Activated naive CD4-positive, alpha-beta T cell treated with anti-CD3 and anti-CD28 coated beads, Interleukin-2, amount 50 U/mL, for 72 hours (primary cell): ENCODE data around the gene CAMTA1. TPM values are rescaled to one million over a fixed set of nuclear protein-coding genes. Genes with fewer than 3 reads are reported as not detected.
A peak's percentile ranks its signal among the peaks of the same experiment; 100 is the strongest.

Experiments
- ATAC-seq, 2 donors: fragments of 150-1000 bp; cut with Tn5 transposase; 2 replicates each; pipeline ENCODE4 v1.10.0; 2021; ENCODE audit warnings: mild to moderate bottlenecking in 2 of 2, moderate library complexity in 2 of 2
- DNase-seq, 2 donors: peaks; one replicate each; pipeline ENCODE4 v3.0.0; 2021 to 2022; ENCODE audit warnings: low spot score in 2 of 2
- H3K27ac Mint-ChIP-seq, 2 donors: one replicate each; pipeline ENCODE4 v1.8.0; 2022; ENCODE audit warnings: mild to moderate bottlenecking in 2 of 2, mixed read lengths in 2 of 2
- H3K36me3 Mint-ChIP-seq, 2 donors: one replicate each; pipeline ENCODE4 v1.8.0; 2022; ENCODE audit warnings: mixed read lengths in 2 of 2
- H3K9me3 Mint-ChIP-seq, 2 donors: one replicate each; pipeline ENCODE4 v1.8.0; 2022; ENCODE audit warnings: mixed read lengths in 2 of 2
- total RNA-seq, 2 donors: library from RNA; stranded (reverse); gene quantifications; one replicate each; pipeline ENCODE4 v1.2.3, GENCODE V29; 2022

Gene CAMTA1
- total RNA-seq, 2 donors from 2014 or later = 50.4 to 76.4 TPM

DNA sequence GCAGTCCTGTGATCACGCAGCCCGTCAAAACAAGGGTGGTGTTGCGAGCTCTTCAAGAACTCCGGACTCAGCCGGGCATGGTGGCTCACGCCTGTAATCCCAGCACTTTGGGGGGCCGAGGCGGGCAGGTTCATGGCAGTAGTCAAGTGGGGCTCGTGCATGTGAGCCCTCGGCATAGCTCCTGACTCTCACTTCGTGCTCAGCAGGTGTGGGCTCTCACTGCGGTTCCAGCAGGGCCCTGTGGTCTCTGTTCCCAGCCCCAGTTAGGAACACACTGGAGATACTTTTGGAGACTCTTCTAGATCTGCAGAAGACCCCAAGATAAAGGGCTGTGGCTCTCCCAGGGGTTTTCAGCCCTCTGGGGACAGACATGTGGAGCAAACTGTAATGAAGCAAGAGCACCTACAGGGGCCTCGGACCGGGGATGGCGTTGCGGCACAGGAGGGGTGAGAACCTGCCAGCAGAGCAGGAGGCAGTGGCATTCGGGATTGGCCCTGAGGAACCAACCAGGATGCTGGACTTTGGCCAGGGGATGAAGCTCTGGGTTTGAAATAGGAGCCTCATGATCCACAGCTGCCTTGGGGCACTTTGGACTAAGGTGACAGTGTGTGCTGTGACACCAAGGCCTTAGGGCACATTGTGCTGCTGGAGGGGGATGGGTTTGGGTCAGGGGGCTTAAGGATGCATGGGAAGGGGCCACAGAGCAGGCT, 443.2 kb downstream of the CAMTA1 start:
- Mint-ChIP-seq H3K36me3 (no peaks in the 10 kb centered on the region), H3K27ac (no peak overlapping the region), H3K9me3 (no peaks in the 10 kb centered on the region)
- no peak for DNase-seq
- no peak for ATAC-seq

DNA sequence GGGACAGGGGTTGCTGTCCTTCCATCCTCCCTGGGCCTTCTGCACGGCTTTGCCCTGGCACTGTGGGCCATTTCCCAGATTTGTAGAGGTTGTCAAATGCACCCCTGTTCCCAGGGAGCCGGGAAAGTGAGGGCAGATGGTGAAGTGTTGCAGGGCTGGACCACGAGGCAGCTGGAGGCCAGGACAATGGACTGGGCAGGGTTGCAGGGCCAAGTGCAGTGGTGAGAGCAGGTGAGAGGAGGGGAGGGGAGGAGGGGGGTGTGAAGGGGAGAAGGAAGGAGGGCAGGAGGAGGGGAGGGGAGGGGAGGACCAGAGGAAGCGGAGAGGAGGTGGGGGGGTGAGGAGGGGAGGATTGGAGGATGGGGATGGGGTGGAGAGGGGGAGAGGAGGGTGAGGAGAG, 443.9 kb downstream of the CAMTA1 start:
- DNase-seq (no peak), ATAC-seq (no peak)
- H3K9me3 Mint-ChIP-seq = no peaks in the 10 kb centered on the region
- no peak overlapping the region for H3K27ac Mint-ChIP-seq
- H3K36me3 Mint-ChIP-seq = no peaks in the 10 kb centered on the region

DNA sequence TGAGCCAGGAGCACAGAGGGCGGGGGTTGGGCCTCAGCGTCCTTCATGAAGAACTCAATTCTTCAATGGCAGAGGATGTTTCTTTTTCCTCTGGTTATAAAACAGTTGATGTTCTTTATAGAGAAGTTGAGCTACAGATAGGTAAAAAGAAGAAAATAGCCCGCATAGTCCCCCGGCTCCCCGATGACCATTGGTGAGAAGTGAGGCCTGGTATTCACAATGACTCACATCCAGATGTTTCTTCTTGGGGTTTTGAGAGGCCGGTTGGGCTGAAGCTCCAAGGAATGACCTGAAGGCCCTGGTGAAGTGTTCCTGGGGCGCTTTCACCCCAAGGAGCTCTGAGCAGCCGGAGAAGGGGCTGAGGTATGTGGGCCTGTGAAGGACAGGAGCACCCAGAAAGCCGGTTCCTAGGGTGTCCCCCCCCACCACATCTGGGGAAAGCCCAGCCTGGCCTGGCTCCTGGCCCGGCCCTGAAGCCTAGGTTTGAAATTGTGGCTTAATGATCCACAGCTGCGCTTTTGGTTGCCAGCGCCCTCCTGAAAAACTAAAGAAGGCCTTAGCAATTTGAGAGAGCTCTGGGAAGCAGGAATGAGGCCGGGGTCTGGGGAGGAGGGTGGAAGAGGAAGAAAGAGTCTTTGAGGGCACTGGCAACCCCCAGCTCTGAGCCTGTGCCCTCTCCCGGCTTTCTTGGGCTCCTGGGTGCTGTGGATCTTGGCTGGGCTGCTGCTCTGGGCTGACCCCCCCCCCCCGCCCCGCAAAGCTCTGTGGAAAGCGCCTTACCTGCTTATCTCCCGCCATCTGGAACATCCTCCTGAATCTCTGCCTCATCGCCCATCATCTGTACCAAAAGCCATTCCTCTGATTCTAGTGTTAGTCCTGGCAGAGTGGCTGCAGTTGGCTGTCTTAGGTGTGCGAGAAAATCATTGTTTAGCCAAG, 444.7 kb downstream of the CAMTA1 start:
- ATAC-seq (no peak), DNase-seq (no peak)
- Mint-ChIP-seq H3K36me3 (no peaks in the 10 kb centered on the region), H3K9me3 (no peaks in the 10 kb centered on the region), H3K27ac (no peak overlapping the region)

DNA sequence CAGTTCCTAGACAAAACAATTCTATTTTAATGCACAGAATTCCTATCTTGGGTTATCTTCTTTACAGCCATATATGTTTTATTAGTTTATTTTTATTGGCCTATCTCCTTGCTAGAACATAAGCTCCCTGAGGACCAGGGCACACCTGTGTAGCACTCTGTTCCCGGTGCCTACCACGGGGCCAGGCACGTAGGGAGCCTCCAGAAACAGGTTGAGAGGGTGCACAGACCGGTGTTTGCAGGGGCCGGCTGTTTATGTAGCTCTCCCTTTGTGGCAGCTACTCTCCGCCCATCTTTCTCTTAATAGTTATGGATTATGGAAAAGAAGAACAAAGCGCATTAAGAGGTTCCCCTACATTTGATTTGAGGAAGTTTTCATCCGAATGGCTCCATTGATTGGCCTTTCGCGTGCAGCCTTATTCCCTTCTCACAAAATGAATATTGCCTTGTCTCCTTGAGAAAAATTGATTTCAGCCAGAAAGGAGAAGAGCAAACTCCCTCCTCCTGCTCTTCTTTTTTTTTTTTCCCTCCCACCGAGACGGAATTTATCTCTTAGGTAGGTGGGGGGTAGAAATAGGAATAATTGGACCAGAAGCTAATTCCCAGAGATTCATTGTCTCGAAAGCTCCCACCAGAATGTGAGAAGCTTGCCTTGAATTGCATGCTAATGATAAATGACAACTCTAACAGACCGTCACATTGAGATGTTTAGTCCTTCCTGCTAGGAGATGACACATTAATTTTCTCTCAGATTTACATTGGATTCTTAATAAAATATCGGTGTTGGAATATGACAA, 447.4 kb downstream of the CAMTA1 start:
- no peaks in the 10 kb centered on the region for H3K36me3 Mint-ChIP-seq
- H3K9me3 Mint-ChIP-seq = no peaks in the 10 kb centered on the region
- H3K27ac Mint-ChIP-seq = no peak overlapping the region
- DNase-seq (no peak), ATAC-seq (no peak)

DNA sequence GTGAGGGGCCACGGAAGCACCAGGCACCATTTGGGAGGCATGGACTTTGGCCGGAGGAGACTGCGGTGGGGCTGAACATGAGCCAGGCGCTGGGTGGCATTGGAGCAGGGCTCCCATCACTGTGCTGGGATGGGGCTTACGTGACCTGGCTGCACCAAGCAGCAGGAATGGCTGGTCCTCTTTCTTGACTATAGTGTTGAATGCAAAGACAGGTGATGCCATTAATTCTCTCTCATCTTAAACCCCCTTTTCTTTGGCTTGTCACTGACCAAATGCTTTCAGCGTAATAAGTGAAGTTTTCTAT, 447.9 kb downstream of the CAMTA1 start:
- Mint-ChIP-seq H3K36me3 (no peaks in the 10 kb centered on the region), H3K9me3 (no peaks in the 10 kb centered on the region), H3K27ac (no peak overlapping the region)
- DNase-seq (no peak), ATAC-seq (no peak)

DNA sequence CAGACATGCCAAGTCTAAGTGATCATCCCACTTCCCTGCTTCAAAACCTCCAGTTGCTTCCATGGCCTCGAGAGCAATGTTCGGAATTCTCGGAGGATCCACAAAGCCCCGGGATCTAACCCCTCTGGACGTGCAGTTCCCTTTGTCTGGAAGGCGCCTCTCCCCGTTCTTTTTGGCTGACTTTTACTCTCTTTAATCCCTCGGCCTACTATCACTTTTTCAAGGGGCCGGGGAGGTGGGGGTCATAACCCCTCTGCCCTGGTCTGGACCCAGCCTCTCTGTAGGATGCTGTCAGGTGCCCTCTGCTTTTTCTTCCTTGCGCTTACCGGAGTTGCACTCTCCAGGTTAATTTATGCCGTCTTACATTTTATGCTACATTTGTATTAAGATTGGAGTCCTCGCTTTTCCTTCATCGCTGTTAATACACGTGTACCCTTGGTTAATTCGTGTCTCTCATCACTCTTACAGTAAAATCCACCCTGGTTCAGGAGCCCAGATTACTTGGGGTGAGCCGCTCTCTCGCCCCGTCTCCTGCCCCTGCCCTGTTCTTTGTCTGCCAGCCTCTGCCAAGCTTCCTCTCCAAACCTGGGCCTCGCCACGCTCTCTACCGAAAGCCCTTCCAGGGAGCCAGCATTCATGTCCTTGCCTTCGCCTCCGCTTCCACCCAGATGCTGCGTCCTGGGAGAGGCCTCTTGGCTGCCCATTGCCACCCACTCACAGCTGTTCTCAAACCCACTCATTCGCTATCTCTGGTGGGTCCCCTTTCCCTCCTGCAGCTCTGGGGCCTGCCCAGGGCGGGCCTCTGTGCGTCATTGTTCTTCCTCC, 448.6 kb downstream of the CAMTA1 start:
- DNase-seq (no peak), ATAC-seq (no peak)
- Mint-ChIP-seq H3K36me3 (no peaks in the 10 kb centered on the region), H3K27ac (no peak overlapping the region), H3K9me3 (no peaks in the 10 kb centered on the region)

DNA sequence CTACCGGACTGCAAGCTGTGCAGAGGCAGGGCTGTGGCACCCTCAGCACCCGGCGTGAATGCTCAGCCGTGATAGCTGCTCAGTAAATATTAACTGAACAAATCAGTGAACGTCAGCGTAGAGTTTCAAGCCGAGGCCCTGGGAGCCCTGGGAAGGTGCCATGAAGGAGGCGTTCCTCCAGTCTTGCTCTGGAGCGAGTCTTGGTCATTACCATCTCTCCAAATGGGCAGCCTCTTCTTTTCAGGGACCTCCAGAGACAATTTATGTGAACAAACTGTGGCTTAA, 449.2 kb downstream of the CAMTA1 start:
- DNase-seq (no peak), ATAC-seq (no peak)
- H3K9me3 Mint-ChIP-seq = no peaks in the 10 kb centered on the region
- H3K36me3 Mint-ChIP-seq = no peaks in the 10 kb centered on the region
- H3K27ac Mint-ChIP-seq = no peak overlapping the region

DNA sequence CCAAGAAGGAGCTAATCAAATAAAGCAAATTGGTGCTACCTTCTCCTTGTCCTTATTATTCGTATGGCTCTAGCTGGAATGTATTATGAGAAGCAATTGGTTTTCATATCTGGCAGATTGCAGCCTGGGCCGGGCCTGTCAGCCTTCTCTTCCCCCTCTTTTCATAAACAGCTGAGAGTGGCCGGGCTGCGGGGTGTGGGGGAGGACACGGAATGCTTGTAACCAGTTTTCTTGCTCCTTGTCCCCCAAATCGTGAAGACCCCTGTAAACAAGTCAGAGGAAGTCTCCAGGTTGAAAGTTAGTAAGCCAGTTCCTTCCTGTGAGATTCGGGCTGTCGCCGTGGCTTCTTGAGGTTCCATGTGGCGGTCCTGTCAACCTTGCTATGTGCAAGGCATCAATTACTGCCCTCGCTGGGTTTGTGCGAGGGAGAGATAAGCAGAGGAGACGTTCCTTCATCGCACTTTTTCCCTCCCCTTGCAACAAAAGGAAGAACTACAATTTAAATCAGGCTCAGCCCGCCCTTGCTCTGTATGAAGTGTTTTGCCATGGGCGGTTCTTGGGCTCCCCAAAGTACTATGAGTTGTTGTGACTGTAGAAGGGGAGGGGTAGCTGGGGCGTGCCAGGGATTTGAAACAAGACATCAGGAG, 450.7 kb downstream of the CAMTA1 start:
- no peak for ATAC-seq
- Mint-ChIP-seq H3K27ac (no peak overlapping the region), H3K36me3 (no peaks in the 10 kb centered on the region), H3K9me3 (no peaks in the 10 kb centered on the region)
- no peak for DNase-seq

DNA sequence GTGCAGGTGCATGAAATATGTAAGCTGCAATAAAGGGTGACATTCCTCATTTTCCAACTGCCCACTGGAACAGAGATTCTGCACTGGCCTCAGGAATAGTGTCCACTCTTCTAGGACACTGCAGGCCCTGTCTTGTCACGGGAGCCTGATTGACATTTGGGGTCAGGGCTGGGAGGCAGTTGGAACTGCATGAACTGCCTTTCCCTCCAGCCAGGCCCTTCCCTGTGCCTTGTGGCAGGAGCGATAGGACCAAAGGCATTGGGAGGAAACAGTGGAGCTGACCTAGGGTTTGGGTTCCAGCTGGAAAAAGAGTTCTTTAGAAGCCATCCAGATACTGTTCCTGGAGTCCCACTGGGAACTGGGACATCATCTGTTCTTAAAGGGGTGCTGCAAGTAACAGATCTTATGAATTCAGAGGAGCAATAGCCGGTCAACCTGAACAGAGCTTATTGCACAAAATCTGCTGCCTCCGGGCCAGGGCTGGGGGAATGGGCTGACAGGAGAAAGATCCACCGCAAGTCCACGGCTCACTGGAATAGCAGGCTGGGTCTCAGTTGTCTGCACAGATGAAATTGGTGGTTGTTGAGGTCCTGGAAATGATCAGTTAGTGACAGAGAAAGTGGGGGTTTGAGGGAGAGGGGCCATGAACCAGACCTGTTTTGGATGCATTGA, 451.7 kb downstream of the CAMTA1 start:
- DNase-seq (no peak), ATAC-seq (no peak)
- Mint-ChIP-seq H3K9me3 (no peaks in the 10 kb centered on the region), H3K36me3 (no peaks in the 10 kb centered on the region), H3K27ac (peak overlapping the region in 1 of 2 donors; percentile 33)

DNA sequence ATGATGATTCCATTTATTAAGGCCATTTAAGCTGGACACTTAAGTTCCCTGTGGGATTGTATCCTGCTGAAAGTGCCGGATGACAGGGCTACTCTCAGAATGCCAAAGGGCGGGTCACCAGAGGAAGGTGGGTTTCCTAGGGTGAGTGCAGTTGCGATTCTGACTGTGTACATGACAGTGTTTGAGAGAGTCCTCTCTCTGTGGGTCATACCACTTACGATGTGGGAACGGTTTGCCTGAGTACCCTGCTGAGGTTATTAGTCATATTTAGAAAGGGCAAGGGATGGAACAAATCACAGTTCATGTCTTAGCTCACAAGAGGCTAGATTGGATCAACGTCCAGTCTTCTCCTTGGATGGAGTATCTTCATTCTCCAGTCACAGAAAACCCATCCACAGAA, 461.9 kb downstream of the CAMTA1 start:
- H3K27ac Mint-ChIP-seq = no peak overlapping the region
- no peaks in the 10 kb centered on the region for H3K9me3 Mint-ChIP-seq
- H3K36me3 Mint-ChIP-seq = no peaks in the 10 kb centered on the region
- peak in 1 of 2 donors; percentile 28 for ATAC-seq
- DNase-seq = no peak

DNA sequence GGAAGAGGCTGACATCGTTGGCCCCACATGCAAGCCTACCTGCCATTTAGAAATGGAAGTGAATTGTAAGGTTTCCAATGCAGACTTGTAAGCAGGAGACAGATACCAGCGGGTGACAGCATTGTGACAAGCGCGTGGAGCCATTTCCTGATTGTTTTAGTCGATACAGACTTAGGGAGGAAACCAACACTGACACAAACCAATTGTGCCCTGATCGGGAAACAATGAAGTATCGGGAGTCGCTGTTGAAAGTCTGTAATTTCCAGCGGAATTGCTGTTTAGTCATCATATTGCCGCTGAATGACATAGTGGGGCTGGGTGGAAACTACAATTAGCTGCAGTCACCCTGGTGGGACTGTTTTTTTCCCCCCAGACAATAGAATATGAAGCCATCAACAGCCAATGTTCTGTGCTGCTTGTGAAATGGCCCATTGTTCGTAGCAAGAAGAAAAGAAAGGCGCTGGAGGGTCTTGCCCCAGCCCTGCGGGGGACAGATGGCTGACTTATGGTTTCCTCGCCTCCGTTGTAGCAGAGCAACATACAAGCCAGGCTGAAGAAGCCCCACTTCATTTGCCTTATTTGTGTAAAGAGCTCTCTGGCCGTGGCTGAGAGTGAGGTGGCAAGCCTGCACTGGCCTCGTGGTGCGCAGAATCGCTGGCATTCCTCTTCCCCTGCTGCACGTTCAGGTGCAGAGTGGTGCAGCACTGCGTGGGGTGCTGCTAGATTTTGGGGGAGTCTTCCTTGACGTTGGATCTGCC, 462.7 kb downstream of the CAMTA1 start:
- DNase-seq (no peak), ATAC-seq (no peak)
- no peak overlapping the region for H3K27ac Mint-ChIP-seq
- H3K9me3 Mint-ChIP-seq = no peaks in the 10 kb centered on the region
- H3K36me3 Mint-ChIP-seq = no peaks in the 10 kb centered on the region

DNA sequence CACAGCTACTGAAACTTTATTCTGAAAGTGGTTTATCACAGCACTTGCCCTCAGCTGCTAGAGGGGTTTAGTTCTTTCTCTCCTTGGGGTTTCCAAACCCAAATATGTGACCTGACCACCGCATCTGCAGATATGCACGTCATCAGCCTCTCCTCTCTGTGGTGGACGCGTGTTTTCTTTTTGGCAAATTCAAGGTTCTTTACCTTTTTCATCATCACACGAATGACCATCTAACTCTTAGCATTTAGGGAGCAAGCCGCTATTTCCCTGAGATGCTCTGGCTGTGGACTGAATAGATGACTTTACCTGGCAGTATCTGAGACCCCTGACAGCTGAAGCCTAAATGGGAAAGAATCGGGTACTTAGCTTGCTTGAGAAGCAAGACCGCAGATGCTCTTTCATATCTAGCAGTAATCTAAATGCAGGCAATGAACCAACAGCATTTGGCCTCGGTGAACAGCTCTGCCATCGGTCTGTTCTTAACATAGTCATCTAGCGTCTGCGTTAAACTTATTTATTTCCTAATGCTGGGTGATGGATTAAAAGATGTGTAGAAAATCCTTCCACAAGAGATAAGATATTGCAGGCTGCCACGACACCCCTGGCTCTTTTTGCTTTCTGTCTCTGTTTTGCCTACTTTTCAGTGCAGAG, 463.4 kb downstream of the CAMTA1 start:
- no peaks in the 10 kb centered on the region for H3K9me3 Mint-ChIP-seq
- no peak for ATAC-seq
- H3K27ac Mint-ChIP-seq = no peak overlapping the region
- no peak for DNase-seq
- no peaks in the 10 kb centered on the region for H3K36me3 Mint-ChIP-seq

DNA sequence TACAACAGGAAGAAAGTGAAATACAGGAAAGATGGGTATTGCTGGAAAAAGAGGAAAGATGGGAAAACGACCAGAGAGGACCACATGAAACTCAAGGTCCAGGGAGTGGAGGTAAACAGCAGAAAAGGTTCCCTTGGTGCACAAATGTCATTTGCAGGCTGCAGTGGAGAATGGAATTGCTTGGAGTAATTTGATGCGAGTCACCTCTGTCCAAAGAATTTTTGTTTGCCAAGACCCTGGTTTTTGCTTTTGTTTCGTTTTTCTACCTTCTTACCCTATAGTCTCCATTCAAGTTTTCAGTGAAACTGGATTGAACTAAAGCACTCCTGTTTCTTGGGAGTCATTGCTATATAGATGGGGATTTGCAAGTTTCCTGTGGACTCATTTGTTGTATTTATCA, 464.3 kb downstream of the CAMTA1 start:
- ATAC-seq = no peak
- Mint-ChIP-seq H3K27ac (no peak overlapping the region), H3K9me3 (no peaks in the 10 kb centered on the region), H3K36me3 (no peaks in the 10 kb centered on the region)
- DNase-seq = no peak

DNA sequence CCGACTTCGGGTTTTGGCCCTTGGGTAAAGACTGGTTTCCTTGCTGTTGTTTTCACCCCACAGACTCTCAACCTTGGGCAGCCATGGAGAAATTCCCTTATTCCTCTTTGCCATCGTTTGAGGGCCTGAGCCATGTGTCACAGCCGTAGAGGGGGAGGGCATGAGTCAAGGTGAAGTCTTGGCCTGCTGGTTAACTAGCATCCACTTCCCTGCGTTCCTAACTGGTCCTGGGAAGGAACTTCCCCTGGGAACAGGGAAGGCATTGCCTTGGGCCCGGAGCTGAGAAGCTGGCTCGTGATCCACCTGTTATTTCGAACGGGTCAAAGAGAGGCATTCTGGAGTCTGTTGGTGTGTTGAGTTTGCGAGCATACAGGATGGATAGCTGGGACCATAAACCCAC, 464.9 kb downstream of the CAMTA1 start:
- DNase-seq (no peak), ATAC-seq (no peak)
- Mint-ChIP-seq H3K36me3 (no peaks in the 10 kb centered on the region), H3K27ac (no peak overlapping the region), H3K9me3 (no peaks in the 10 kb centered on the region)
